GM19468 (cell line): ENCODE results near the gene SLC38A8.

Experiments used
- ATAC-seq: cut with Tn5 transposase; IDR thresholded peaks from one replicate; pipeline ENCODE4 v1.9.1; 2021; ENCODE audit warnings: mild to moderate bottlenecking, moderate library complexity, moderate number of reproducible peaks; ENCODE audit not compliant: unreplicated experiment; ENCODE audit errors: extremely low read depth

Gene SLC38A8

DNA sequence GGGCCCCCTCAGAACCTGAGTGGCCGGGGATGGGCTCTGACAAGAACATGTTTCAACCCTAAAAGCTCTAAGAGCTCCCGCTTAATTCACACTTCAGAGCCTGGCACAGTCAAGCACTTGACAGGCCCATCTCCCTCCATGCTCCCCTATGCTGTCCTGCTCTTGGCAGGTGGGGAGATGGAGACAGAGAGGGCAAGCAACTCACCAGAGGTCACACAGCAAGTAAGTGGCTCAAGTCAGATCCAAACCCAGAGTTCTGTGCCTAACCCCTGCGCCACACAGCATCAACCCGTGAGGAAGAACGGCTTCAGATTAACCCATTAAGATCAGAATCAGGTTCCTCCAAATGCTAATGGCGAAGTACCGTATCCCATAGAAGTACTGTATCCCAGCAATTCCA, 38.2 kb downstream of the SLC38A8 start:
- no peak for ATAC-seq

- no peak for ATAC-seq
Observed at GRCh38 chr16:84003038-84003437, 39.6 kb downstream of the SLC38A8 start.

DNA sequence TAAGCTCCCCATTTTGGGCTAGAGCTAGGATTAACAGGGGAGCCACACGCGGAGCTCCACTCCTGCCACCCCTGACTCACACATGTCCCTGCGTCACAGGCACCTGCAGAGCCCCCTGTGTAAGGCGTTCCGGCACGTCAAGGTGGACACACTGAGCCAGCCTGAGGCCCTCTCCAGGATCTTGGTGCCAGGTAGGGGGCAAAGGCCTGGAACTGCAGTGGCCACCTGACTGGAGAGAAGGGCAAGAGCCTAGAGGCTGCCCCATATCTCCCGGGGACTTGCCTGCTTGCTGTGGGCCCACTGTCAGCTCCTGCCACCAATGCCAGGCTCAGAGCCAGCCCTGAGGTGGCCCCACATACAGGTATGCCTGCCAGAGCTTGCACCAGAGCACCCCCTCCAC, 40.9 kb downstream of the SLC38A8 start:
- no peak for ATAC-seq

DNA sequence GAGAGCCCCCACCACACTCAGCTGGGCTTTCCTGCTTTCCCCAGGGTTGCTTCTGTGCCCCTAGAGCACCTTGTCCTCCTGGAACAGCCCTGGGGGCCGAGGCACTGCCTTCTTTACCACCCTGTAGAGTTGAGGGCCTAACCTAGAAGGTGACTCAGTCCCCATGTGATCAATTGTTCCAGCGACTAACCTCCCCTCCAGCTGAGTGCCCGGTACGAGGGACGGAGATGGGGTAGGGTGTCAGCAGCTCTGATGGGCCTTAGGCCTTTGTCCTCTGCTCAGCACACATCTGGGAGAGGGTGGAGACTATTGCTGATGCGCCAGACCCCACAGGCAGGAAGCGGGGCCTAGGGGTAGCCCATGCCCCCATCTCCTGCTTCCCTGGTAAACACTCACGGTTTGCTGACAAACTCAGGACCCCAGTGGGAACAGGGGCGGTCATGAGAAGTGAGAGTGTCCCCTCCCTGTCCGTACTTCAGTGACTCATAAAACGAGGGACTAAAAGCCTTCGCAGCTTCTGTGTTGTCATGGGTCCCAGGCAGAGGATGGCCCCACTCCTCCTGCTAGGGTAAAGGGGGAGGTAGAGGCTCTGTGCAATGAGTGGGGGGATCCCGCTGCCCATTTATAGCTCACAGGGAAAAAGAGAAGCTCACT, 41.5 kb downstream of the SLC38A8 start:
- no peak for ATAC-seq

DNA sequence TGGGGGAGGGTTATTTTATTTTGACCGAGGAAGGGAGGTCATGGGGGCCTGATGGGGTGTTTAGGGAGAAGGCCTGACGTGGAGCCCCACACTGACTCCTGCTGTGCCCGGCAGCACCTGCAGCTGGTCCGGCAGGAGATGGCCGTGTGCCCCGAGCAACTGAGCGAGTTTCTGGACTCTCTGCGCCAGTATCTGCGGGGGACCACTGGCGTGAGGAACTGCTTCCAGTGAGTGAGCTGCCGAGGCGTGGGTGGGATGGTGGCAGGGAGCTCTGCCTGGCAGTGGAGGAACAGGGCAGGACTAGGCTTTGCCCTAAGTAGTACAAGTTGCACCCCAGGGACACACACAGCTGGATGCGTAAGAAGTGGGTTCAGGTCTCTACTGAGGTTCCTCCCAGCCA, 44.5 kb downstream of the SLC38A8 start:
- ATAC-seq = no peak

- no peak for ATAC-seq
Observed at GRCh38 chr16:83996481-83997252, 45.9 kb downstream of the SLC38A8 start.

DNA sequence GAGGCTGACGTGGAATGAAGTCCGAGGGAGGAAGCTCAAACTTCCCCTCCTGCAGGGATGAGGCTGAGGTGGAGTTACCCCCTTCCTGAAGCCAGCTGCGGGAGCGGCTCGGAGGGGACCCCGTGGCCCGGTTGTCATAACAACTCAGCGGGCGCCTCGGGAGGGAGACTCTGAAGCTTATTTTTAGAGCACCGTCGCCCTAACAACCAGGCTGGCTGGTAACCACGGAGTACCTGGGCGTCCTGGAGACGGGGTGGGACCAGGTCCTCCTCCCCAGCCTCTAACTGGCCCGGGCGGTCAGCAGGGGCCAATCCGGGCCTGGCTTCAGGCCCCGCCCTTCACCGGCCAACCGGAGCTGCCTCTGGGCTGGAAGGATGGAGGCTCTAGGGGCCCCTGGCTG, 46.8 kb downstream of the SLC38A8 start:
- no peak for ATAC-seq

GRCh38 chr16:83994703-83995102, 47.9 kb downstream of the SLC38A8 start:
- ATAC-seq = no peak

GRCh38 chr16:83994087-83994486, 48.5 kb downstream of the SLC38A8 start:
- ATAC-seq = no peak

- no peak for ATAC-seq
Observed at GRCh38 chr16:83992624-83993023, 50.0 kb downstream of the SLC38A8 start.

DNA sequence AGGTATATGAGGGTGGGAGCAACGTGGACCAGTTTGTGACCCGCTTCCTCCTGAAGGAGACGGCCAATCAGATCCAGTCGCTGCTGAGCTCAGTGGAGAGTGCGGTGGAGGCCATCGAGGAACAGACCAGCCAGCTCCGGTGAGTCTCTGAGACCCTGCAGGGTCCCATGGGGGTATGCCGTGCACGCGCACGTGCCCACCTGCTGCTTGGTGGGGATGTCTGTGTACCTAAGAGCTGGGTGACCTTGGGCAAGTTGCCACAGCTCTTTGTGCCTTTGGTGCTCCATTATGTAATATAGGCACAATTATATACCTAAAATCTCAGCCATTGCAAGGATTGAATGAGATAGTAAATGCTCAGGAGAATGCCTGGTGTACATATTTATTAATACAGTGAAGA, 52.1 kb downstream of the SLC38A8 start:
- ATAC-seq = no peak

DNA sequence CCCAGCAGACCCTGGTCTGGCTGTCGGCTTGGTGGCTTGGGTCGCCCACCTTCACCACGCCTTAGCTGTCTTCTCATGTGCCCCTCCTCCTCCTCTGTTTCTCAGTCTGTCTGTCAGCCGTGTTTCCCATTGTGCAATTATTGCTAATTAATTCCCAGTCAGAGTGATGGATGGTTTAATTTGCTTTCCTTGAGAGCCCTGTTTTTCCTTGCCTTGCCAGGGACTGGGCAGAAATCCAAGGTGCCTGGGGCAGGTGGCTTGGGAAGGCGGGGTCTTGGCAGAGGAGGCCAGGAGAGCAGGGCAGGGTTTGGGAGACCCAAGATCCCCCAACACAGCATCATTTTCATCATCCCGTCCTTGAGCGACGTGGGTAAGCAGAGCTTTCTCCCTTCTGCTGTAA, 53.3 kb downstream of the SLC38A8 start:
- no peak for ATAC-seq

DNA sequence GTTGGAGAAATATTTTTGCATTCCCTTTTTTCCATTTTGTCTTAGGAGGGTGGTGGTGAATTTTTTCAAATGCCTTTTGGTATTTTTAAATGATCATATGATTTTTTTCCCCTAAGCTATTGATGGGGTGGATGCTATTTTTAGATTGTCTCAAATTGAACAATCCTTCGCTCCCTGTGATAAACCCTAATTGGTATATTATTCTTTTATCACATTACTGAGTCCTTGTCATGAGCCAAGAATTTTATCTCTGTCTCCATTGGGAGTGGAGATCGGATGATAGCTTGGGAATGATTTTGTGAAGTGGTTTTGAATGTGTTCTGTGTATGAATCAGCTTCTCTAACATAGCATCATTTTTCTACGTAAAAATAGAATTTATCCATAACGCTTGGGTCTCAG, 59.1 kb downstream of the SLC38A8 start:
- ATAC-seq = no peak

DNA sequence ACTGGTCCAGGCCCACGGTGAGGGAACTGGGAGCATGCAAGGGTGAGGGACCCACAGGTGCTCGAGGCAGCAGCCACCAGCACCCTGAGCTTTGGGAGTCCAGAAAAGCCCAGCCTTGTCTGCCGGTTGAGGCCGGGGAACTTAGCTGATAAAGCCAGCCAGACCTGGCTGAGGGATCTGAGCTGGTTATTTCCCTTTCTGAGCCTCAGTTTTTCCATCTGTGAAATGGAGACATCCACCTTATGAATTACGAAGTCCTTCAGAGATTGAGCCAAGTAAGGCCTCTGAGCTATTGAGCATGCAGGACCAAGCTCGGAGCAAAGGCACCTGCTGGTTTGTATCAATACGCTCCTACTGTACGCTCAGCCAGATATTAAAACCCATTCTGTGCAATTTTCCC, 60.8 kb downstream of the SLC38A8 start:
- no peak for ATAC-seq

- ATAC-seq = no peak
Observed at GRCh38 chr16:83980794-83981193, 61.8 kb downstream of the SLC38A8 start.

DNA sequence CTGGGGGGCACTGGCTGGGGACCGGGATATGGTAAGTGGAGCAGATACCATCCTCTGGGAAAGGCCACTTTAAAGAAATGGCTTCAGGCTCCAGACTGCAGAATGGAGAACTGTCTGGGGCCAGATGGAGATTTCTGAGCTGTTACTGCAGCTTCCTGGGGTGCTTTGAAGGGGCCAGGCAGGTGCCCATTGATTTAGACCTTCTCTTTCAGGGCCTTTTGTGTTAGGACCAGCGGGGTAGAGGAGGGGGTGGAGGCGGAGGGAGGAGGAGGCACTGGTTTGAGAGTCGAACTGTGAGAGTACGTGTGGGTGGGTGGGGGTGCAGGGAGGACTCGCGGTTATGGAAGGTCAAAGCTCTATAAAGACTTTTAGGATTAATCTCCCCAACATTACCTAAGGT, 63.2 kb downstream of the SLC38A8 start:
- no peak for ATAC-seq

DNA sequence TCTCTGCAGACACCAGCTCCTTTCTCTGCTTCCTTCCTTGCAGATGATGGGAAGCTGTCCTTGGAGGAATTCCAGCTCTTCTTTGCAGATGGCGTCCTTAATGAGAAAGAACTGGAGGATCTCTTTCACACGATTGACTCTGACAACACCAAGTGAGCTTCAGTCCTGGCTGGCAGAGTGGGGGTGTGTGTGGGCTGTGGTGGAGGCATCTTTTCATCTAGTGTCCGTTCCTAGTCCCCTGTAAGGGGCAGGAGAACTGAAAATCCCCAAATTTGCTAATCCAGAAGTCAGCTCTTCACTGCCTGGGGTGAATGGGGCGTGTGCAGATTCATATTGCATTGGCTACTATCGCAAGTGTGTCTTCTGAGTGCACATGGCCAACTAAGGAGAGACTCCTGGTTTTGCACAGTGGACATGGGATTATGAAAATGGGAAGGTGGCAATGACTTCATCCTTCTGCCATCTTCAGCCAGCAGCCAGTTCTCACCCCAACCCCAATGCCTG, 64.1 kb downstream of the SLC38A8 start:
- no peak for ATAC-seq

DNA sequence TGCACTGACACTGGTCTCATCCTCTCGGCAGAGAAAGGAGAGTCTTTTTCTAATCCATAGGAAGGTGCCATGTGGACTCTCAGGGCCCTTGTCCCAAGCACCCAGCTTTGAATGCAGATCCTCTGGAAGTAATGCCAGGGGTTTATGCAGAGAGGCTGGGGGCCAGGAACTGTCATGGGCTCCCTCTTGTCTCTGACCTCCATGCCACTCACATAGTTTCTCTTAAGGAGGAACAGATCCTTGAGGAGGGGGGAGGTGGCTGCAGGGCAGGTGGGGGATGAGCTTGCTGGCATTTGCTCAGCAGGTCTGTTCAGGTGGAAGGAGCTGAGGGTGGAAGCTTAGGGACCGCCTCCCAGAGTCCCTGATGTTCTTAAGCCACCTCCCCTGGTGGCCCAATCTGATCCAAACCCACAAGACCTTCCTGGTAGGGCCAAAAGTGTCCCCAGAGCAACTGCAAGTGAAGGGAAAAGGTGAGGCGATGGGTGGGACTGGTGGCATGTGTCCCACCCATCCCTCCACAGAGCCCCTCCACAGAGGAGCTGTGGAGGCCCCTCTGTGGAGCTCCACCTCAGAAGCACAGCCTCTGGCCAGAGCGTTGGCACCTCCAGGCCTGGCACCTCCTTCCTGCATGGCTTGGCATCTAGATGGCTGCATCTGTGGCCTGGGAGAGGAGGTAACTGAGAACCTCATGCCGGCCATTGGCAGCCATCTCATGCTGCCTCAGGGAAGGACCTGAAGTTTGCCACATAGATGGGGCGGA, 65.4 kb downstream of the SLC38A8 start:
- ATAC-seq = no peak

DNA sequence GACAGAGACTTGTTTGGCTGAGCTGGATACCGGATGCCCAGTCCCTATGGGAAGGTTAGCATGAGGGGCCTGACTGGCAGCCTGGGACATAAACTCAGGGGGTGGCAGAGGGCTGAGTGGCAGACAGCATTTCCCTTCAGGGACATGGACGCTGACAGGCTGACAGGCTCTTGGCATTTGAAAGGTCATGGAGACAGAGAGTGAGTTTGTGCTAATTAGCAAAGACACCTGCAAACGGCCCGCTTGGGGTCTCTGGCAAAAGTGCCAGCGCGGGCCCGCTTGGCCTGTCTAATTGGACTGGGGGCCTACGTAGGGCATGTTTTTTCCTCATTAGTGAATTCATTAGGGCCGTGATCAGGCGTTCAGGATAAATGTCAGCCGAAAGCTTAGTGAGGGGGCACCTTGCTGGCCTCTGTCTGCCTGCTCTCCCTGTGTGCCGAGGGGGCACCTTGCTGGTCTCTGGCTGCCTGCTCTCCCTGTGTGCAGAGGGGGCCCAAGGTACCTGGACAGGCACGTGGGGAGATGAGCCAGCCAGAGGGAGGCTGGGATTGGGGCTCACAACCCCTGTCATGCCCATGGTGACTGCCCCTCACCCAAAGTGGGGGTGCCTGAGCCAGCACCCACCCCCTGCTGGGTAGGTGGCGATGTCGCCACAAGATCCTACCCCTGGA, 66.9 kb downstream of the SLC38A8 start:
- ATAC-seq = no peak

DNA sequence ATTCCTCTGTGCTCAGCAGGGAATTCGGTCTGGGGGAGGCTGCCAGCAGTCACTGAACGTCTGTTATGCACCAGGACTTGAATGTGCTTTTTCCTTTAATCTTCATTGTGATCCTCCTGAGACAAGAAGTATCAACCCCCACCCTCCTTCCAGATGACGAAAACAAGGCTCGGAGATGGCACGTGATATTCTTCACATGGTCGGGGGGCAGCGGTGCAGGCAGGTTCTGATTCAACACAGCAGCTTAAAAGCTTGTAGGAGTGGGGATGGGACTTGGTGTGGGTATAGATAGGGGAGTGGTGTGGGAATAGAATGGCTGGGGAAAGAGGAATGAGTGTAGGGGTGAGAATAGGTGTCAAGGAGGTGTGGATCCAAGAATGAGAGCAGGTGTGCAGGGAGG, 68.1 kb downstream of the SLC38A8 start:
- no peak for ATAC-seq
